ENCODE results near the gene SMAD3.

GRCh38 chr15:67085237-67085817 is 19.9 kb downstream of the SMAD3 start:
- TF ChIP-seq YY1 (IDR thresholded peaks at IDR 0.05; ENCODE audit: insufficient read depth, insufficient read length) (no peak), ZNF274 (IDR thresholded peaks at IDR 0.05; ENCODE audit: low read depth, low read length) (no peak)
